OCI-LY7 (cell line): ENCODE measurements around the gene KIF3A.

Experiments used
- EZH2phosphoT487 ChIP-seq: fragments of 200-600 bp; sonication (generic); IDR thresholded peaks from 2 replicates; pipeline ENCODE4 v1.6.1; 2018; ENCODE audit warnings: low read depth, borderline replicate concordance, mild to moderate bottlenecking, mixed run types, antibody characterized with exemption, low read length, moderate library complexity, mixed read lengths
- TF ChIP-seq, protein P1 (sequence below): fragments of 200-600 bp; sonication (generic); conservative IDR thresholded peaks from 2 replicates; pipeline ENCODE4 v1.5.1; 2014; ENCODE audit warnings: mild to moderate bottlenecking, antibody characterized with exemption, low read length, moderate library complexity, mixed read lengths

DNA sequence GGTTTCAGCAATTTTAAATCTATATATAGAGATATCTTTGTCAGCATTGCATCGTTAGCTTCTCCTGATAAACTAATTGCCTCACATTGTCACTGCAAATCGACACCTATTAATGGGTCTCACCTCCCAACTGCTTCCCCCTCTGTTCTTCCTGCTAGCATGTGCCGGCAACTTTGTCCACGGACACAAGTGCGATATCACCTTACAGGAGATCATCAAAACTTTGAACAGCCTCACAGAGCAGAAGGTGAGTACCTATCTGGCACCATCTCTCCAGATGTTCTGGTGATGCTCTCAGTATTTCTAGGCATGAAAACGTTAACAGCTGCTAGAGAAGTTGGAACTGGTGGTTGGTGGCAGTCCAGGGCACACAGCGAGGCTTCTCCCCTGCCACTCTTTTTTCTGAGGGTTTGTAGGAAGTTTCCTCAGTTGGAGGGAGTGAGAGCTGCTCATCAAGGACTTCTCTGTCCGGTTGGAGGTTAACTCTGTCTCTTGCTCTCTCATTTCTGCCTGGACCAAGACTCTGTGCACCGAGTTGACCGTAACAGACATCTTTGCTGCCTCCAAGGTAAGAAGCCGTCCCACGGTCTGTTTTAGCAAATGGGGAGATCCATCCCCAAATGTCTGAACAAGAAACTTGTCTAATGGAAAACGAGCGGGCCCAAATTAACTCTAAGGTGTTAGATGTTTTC lies 63.3 kb downstream of the KIF3A start, which contains the start of gene IL4:
- TF ChIP-seq, protein P1, sequence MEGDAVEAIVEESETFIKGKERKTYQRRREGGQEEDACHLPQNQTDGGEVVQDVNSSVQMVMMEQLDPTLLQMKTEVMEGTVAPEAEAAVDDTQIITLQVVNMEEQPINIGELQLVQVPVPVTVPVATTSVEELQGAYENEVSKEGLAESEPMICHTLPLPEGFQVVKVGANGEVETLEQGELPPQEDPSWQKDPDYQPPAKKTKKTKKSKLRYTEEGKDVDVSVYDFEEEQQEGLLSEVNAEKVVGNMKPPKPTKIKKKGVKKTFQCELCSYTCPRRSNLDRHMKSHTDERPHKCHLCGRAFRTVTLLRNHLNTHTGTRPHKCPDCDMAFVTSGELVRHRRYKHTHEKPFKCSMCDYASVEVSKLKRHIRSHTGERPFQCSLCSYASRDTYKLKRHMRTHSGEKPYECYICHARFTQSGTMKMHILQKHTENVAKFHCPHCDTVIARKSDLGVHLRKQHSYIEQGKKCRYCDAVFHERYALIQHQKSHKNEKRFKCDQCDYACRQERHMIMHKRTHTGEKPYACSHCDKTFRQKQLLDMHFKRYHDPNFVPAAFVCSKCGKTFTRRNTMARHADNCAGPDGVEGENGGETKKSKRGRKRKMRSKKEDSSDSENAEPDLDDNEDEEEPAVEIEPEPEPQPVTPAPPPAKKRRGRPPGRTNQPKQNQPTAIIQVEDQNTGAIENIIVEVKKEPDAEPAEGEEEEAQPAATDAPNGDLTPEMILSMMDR = no peak
- no peak for TF ChIP-seq EZH2phosphoT487
